GM19468 (cell line): Measurements from ENCODE around the gene PRLR.
A peak's percentile ranks its signal among the peaks of the same experiment; 100 is the strongest.

Experiments
- ATAC-seq: cut with Tn5 transposase; IDR thresholded peaks from one replicate; pipeline ENCODE4 v1.9.1; 2021; ENCODE audit warnings: mild to moderate bottlenecking, moderate library complexity, moderate number of reproducible peaks; ENCODE audit not compliant: unreplicated experiment; ENCODE audit errors: extremely low read depth

PRLR gene

DNA sequence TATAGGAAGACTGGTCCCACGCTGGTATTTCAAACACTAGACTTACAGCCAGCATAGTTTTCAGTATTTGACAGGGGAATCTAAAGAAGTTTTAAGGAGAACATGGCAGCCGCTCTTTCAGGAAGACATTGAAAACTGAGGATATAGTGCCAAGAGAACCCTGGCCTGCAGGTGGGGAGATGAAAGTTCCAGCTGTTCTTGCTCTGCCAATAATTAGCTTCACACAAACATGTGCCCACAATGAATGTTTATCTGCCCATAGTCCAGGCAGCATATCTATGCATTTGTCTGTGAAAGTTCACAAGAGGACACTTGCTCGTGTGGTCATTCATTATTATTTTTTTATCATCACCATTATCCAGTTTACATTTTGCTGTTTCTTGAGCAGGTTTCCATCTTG, 134.9 kb downstream of the PRLR start:
- ATAC-seq = no peak

- no peak for ATAC-seq
Measured at GRCh38 chr5:35094948-35095347, 135.3 kb downstream of the PRLR start.

GRCh38 chr5:35092703-35093102, 137.6 kb downstream of the PRLR start:
- no peak for ATAC-seq

DNA sequence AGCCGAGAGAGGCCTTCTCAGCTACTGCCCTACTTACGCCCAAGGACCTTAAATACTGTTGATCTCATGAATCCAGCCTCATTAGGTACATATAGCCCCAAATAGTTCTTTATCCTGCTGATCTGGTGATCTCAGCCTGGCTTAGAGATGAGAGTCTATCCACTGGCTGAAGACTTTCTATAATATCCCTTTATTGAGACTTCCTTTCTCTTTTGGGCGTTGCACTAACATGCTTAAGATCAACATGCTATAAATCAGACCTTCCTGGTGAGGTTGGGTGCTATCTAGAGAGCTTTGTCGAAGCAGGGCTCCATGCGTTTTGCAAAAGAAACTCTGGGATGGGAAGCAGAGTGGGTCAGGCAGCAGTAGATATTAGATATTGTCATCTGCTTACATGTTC, 138.6 kb downstream of the PRLR start:
- no peak for ATAC-seq

GRCh38 chr5:35089334-35090314, 140.7 kb downstream of the PRLR start:
- no peak for ATAC-seq

GRCh38 chr5:35087991-35088390, 142.3 kb downstream of the PRLR start:
- no peak for ATAC-seq

- ATAC-seq = no peak
Measured at GRCh38 chr5:35083150-35083549, 147.1 kb downstream of the PRLR start.

- ATAC-seq = no peak
Measured at GRCh38 chr5:35082530-35082929, 147.8 kb downstream of the PRLR start.

DNA sequence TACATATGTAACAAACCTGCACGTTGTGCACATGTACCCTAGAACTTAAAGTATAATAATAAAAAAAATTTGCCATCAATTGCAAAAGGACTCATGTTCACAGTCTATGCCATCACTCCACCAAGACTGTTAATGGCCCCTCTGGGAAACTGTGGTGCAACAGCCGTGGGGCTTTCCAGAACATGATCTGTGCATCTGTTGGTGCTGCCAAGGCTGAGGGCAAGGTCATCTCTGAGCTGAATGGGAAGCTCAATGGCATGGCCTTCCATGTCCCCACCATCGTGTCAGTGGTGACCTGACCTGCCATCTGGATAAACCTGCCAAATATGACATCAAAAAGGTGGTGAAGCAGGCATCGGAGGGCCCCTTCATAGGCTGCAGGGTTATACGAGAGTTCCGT, 149.2 kb downstream of the PRLR start:
- ATAC-seq = no peak

DNA sequence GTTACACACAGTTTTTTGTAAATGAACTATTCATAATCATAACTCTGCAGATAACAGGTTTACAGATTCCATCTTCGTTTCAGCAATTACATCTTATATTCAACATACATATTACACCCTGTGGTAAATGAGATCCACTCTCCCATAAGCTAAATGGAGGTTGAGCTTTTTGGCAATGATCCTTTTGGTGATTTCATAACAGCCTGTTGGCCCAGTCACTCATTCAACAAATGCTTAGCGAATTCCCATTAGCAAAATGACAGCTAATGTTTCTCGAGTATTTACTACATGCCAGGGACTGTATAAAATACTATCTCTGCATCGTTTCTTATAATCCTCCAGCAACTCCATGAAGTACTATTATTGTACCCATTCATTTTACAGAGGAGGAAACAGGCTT, 157.1 kb downstream of the PRLR start:
- no peak for ATAC-seq

DNA sequence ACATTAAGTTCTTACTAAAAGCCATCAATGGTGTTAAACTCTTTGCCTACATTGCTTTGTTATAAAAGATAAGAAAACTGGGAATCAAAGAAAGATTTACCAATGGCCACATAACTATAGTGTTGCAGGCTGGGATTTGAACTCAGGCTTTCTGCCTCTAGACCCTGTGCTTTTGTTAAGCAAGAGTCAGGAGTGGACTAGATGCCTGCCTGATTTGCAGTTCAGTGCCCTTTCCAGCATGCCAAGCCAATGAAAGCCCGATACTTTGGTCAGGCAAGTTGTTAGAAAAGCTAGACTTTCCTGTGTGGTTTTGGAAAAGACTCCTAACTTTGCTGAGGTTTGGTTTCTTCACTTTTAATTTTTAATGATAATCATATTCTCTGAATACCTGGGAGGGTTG, 161.1 kb downstream of the PRLR start:
- ATAC-seq = no peak

DNA sequence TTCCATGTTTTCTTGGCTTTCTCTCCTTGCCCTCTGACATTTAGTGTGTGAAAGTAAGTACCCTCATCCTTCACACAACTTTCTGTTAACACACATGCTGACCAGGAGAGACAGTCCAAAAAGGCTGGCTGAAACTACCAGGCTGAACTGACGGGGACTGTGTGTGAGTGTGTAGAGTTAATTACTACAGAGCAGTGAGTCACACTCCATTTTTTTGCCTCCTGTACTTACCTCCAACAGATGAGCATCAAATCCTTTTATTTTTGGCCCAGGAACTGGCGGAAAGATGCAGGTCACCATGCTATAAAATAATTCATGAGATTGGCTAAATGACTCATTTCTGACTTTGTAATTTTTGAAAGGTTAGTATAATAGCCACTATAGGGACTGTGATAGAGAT, 162.3 kb downstream of the PRLR start:
- ATAC-seq = no peak

GRCh38 chr5:35066260-35066795, 164.0 kb downstream of the PRLR start:
- peak; percentile 55 for ATAC-seq

GRCh38 chr5:35063414-35063813, 166.9 kb downstream of the PRLR start:
- ATAC-seq = no peak

DNA sequence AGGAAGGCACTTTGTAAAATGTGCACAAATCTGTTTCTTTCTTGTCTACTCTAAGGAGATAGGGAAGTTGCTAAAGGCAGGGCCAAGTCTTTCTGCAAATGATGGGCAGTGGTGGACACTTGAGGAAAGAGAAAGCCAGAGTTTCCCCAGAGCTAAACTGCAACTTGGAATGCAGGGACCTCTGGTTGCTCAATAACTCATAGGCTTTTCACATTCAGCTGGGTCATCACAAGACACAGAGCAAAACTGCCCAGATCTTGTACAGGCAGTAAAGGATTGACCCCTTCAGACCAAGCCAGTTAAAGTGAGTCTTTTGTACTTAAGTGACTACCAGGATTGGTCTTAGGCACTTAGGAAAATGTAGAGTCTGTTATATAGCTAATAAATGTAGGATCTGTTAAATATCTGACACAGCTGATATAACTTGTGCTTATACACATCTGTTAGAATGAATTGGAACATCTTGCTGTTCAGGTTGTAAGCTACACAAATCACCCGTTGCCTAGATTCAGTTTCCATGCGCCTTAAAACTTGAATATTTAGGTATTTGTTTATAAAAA, 169.0 kb downstream of the PRLR start:
- no peak for ATAC-seq

DNA sequence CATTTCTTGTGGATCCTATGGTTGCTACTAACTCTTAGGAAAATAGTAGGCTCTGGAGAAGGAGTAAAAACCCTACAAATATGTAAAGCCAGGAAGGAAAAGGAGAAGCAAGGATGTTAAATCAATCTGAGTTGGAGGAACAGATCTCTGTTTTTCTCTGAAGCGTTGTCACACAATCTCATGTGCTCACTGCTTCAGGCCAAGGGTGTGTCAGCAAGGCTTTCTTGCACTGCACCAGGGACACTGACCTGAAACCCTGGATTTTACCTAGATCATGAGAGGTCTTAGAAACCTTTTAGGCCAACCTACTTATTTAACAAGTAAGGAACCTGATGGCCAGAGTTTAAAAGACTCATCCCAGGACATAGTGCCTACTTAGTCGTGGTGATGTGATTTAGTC, 170.1 kb downstream of the PRLR start:
- no peak for ATAC-seq

DNA sequence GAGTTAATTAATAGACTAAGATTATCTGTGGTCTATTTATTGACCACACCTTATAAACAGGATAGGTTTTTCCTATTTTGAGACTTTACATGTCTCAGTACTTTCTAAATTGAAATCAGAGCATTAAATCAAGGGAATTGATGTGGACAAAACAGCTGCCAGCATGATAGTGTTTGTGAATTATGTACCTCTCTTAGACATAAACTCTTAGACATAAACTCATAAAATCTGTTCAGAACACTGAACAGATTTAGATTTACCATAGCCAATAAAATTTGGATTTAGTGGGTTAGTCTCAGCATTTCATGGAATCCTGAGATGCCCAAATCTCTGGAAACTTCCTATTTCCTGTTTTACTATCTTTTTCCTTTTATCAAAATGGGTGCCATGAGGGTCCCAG, 171.0 kb downstream of the PRLR start:
- no peak for ATAC-seq

- ATAC-seq = peak; percentile 86
Measured at GRCh38 chr5:35058374-35058788, 171.9 kb downstream of the PRLR start.

- ATAC-seq = no peak
Measured at GRCh38 chr5:35056686-35057085, 173.6 kb downstream of the PRLR start.

DNA sequence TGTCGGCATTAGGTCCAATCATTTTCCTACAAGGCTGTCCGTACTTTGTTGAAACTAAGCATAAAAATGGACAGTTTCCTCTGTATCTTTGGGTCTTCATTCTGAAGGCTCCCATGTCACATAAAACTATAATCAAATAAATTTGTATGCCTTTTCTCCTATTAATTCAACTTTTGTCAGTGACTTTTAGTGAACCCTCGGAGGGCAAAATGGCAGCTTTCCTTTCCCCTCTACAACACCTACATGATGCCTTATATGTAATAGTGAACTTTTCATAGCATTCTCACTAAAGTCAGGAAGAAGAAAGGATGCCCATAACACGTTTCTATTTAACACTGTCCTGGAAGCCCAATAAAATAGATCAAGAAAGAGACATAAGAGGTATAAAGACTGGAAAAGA, 177.4 kb downstream of the PRLR start:
- no peak for ATAC-seq

DNA sequence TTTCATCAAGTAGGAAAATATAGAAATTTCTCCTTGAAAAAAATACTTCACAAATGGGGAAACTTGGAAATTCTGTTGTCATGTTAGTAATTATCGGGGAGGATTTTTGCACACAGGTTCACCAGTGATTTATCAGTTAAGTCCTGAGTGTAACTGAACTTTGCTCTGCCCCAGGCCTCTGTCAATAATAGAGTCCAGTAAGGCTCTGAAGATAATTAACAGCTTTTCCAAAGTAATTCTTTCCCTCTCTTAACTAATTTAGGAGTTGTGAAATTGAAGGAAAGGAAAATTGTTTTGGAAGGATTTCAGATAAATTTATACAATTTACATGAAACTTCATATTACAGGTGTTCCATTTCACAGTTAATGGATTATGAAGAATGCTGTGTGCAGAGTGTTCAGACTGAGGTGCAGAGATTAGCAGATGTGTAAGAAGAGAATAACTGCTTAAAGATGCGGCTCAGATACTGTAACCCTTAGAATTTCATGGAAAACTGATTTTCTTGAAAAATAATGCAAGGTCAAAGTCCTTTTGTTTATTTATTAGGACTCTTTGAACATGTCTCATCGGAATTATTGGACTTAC, 179.7 kb downstream of the PRLR start:
- ATAC-seq = no peak
